Measurements from ENCODE around the gene PLEKHM3. TPM values are rescaled to one million over a fixed set of nuclear protein-coding genes. Genes with fewer than 3 reads are reported as not detected.

The PLEKHM3 gene
- total RNA-seq, 2 experiments from 2014 or later: 11.3 to 11.6 TPM

DNA sequence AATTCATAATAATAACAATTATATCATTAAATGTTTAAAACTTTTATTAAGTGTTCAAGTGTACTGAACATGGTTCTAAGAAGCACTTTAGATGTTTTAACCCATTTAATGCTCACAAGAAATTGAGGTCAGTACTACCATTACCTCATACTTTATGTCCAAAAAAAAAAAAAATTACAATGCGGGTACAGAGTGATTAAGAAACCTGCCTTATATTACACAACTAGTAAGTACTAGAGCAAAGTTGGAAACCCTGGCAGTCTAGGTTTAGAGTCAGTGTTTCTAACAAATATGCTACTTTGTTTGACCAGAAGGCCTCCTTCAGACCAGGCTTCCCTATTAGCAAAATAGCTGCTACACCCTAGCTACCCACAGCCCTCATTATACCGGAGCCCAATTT is 28.5 kb downstream of the PLEKHM3 start:
- no peak overlapping the region for H3K4me3 ChIP-seq (ENCODE audit: low read length)
- H3K36me3 ChIP-seq (ENCODE audit: insufficient read depth, low read length): peaks cover 30% of the 10 kb centered on the region
- Mint-ChIP-seq H3K36me3 (ENCODE audit: low read depth) (peaks cover 66% of the 10 kb centered on the region), H3K4me1 (ENCODE audit: low read depth) (peaks cover 38% of the 10 kb centered on the region), H3K9me3 (no peaks in the 10 kb centered on the region), H3K4me3 (no peak overlapping the region), H3K27me3 (no peaks in the 10 kb centered on the region), H3K27ac (no peak overlapping the region)
- DNase-seq (no peak), ATAC-seq (ENCODE audit: poor library complexity) (no peak)
- H3K9me3 ChIP-seq (ENCODE audit: control insufficient read depth in 1 of 2, insufficient read depth in 1 of 2, low read length in 2 of 2): no peaks in the 10 kb centered on the region
- intact Hi-C loops (cut with DNase I, micrococcal nuclease): no loop called here
- H3K27ac ChIP-seq (ENCODE audit: low read depth in 1 of 2, low read length in 2 of 2): no peak overlapping the region
- TF ChIP-seq, protein P1, sequence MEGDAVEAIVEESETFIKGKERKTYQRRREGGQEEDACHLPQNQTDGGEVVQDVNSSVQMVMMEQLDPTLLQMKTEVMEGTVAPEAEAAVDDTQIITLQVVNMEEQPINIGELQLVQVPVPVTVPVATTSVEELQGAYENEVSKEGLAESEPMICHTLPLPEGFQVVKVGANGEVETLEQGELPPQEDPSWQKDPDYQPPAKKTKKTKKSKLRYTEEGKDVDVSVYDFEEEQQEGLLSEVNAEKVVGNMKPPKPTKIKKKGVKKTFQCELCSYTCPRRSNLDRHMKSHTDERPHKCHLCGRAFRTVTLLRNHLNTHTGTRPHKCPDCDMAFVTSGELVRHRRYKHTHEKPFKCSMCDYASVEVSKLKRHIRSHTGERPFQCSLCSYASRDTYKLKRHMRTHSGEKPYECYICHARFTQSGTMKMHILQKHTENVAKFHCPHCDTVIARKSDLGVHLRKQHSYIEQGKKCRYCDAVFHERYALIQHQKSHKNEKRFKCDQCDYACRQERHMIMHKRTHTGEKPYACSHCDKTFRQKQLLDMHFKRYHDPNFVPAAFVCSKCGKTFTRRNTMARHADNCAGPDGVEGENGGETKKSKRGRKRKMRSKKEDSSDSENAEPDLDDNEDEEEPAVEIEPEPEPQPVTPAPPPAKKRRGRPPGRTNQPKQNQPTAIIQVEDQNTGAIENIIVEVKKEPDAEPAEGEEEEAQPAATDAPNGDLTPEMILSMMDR (IDR thresholded peaks at IDR 0.05): no peak
- H3K4me1 ChIP-seq (ENCODE audit: insufficient read depth, low read length): no peaks in the 10 kb centered on the region
- ChIA-PET CTCF (no interaction called here), POLR2A (no interaction called here)
- no peaks in the 10 kb centered on the region for H3K27me3 ChIP-seq (ENCODE audit: control insufficient read depth in 1 of 2, insufficient read depth in 2 of 2, low read length in 2 of 2)

DNA sequence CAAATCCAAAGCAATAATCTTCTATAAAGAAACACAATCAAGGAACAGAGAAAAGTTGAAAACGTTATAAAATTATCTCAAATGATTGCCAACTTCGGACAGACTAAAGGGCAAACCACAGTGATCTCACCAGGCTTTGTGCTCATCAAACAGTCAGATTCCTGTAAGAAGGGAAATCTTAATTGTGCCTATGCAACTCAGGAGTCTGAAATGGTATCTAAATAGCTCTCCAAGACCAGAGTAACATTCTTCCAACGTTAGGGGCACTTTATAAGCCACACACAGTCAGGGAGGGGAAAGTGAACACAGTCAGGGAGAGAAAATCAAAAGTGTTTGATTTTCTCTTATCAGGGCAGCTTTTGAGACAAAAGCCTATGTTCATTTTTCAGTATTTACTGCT is 29.4 kb downstream of the PLEKHM3 start:
- H3K9me3 Mint-ChIP-seq: no peaks in the 10 kb centered on the region
- peaks cover 56% of the 10 kb centered on the region for H3K36me3 Mint-ChIP-seq (ENCODE audit: low read depth)
- Histone ChIP-seq H3K9me3 (ENCODE audit: control insufficient read depth in 1 of 2, insufficient read depth in 1 of 2, low read length in 2 of 2) (no peaks in the 10 kb centered on the region), H3K4me3 (ENCODE audit: low read length) (no peak overlapping the region), H3K27me3 (ENCODE audit: control insufficient read depth in 1 of 2, insufficient read depth in 2 of 2, low read length in 2 of 2) (no peaks in the 10 kb centered on the region), H3K36me3 (ENCODE audit: insufficient read depth, low read length) (peaks cover 21% of the 10 kb centered on the region), H3K27ac (ENCODE audit: low read depth in 1 of 2, low read length in 2 of 2) (no peak overlapping the region), H3K4me1 (ENCODE audit: insufficient read depth, low read length) (no peaks in the 10 kb centered on the region)
- H3K4me3 Mint-ChIP-seq: no peak overlapping the region
- H3K27ac Mint-ChIP-seq: no peak overlapping the region
- intact Hi-C loops (cut with DNase I, micrococcal nuclease): no loop called here
- TF ChIP-seq, protein P1 (IDR thresholded peaks at IDR 0.05): no peak
- no peak for ATAC-seq (ENCODE audit: poor library complexity)
- H3K4me1 Mint-ChIP-seq (ENCODE audit: low read depth): peaks cover 38% of the 10 kb centered on the region
- DNase-seq: no peak
- CTCF ChIA-PET: no interaction called here
- H3K27me3 Mint-ChIP-seq: no peaks in the 10 kb centered on the region
- POLR2A ChIA-PET: no interaction called here

DNA sequence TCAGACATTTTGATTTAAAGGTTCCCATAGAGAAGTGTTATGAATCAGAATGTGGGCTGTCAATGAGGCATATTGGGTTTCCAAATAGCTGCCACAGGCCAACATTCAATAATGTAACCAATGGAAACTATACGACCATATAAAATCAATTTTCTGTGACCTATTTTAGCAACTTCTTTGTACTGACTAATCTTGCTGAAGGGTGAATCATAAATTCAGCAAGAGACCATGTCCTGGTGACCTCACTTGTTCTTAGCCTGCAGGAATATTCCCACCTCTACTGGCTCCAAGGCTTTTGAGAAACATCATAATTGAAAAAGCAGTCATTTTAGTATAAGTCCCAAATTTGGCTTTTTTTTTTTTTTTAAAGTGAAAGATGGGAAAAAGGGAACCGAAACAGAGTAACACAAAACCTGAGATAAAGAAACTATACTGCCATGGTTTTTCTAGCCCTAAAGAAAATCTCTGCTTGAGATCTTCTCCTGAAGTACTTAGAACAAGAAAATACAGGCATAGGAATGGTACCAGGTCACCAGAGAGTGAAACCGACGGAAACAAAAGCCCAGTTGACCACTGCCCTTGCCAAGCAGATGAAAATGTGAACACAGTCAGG is 32.1 kb downstream of the PLEKHM3 start:
- H3K36me3 Mint-ChIP-seq (ENCODE audit: low read depth): peaks cover 39% of the 10 kb centered on the region
- TF ChIP-seq, protein P1 (IDR thresholded peaks at IDR 0.05): no peak
- no peak overlapping the region for H3K27ac Mint-ChIP-seq
- intact Hi-C loops (cut with DNase I, micrococcal nuclease): no loop called here
- no peak overlapping the region for H3K4me3 Mint-ChIP-seq
- DNase-seq (no peak), ATAC-seq (ENCODE audit: poor library complexity) (no peak)
- no peaks in the 10 kb centered on the region for H3K27me3 ChIP-seq (ENCODE audit: control insufficient read depth in 1 of 2, insufficient read depth in 2 of 2, low read length in 2 of 2)
- H3K27me3 Mint-ChIP-seq: no peaks in the 10 kb centered on the region
- H3K36me3 ChIP-seq (ENCODE audit: insufficient read depth, low read length): peaks cover 6% of the 10 kb centered on the region
- no peaks in the 10 kb centered on the region for H3K9me3 ChIP-seq (ENCODE audit: control insufficient read depth in 1 of 2, insufficient read depth in 1 of 2, low read length in 2 of 2)
- H3K27ac ChIP-seq (ENCODE audit: low read depth in 1 of 2, low read length in 2 of 2): no peak overlapping the region
- no peaks in the 10 kb centered on the region for H3K4me1 ChIP-seq (ENCODE audit: insufficient read depth, low read length)
- POLR2A ChIA-PET: no interaction called here
- H3K4me1 Mint-ChIP-seq (ENCODE audit: low read depth): peaks cover 38% of the 10 kb centered on the region
- H3K9me3 Mint-ChIP-seq: no peaks in the 10 kb centered on the region
- H3K4me3 ChIP-seq (ENCODE audit: low read length): no peak overlapping the region
- CTCF ChIA-PET: no interaction called here

Measured in CD4-positive, alpha-beta T cell (primary cell).